Astrocyte (in vitro differentiated cells and primary cell): ENCODE measurements around the gene ADAT1. TPM values are rescaled to one million over a fixed set of nuclear protein-coding genes. Genes with fewer than 3 reads are reported as not detected.

Experiments used
- DNase-seq: peaks from one replicate; pipeline ENCODE4 v3.0.0-alpha.2; 2010; ENCODE audit warnings: low read depth
- FAIRE-seq: peaks from 2 replicates; lab custom pipeline; 2011; peaks lifted over from hg19 to GRCh38; lab: Jason Lieb, UNC
- H2AFZ ChIP-seq: 2 replicates; pipeline ENCODE4 v1.6.0; 2012; ENCODE audit warnings: low read depth, low read length, inconsistent platforms
- H3K27ac ChIP-seq: 2 replicates; pipeline ENCODE4 v1.5.1; 2011; ENCODE audit warnings: low read depth, low read length, inconsistent platforms
- H3K27me3 ChIP-seq: 2 replicates; pipeline ENCODE4 v1.6.0; 2011; ENCODE audit warnings: low read length, inconsistent platforms; ENCODE audit not compliant: insufficient read depth
- H3K36me3 ChIP-seq: 2 replicates; pipeline ENCODE4 v1.5.1; 2011; ENCODE audit warnings: low read length, inconsistent platforms; ENCODE audit not compliant: insufficient read depth
- H3K4me1 ChIP-seq: 2 replicates; pipeline ENCODE4 v1.5.1; 2011; ENCODE audit warnings: low read length, inconsistent platforms; ENCODE audit not compliant: insufficient read depth
- H3K4me2 ChIP-seq: 2 replicates; pipeline ENCODE4 v1.6.0; 2012; ENCODE audit warnings: low read length, inconsistent platforms
- H3K4me3 ChIP-seq: 2 replicates; pipeline ENCODE4 v1.5.1; 2011; ENCODE audit warnings: low read depth, mild to moderate bottlenecking, low read length, inconsistent platforms; ENCODE audit not compliant: insufficient read depth
- H3K79me2 ChIP-seq: 2 replicates; pipeline ENCODE4 v1.6.0; 2012; ENCODE audit warnings: mild to moderate bottlenecking, low read length, inconsistent platforms; ENCODE audit not compliant: insufficient read depth
- H3K9ac ChIP-seq: 2 replicates; pipeline ENCODE4 v1.6.0; 2012; ENCODE audit warnings: mild to moderate bottlenecking, low read length, inconsistent platforms
- H3K9me3 ChIP-seq: 2 replicates; pipeline ENCODE4 v1.5.1; 2012; ENCODE audit warnings: low read depth, mild to moderate bottlenecking, low read length, inconsistent platforms; ENCODE audit not compliant: insufficient read depth
- H4K20me1 ChIP-seq: 2 replicates; pipeline ENCODE4 v1.6.0; 2012; ENCODE audit warnings: low read length, inconsistent platforms; ENCODE audit not compliant: insufficient read depth
- H3K27ac Mint-ChIP-seq: one replicate; pipeline ENCODE4 v1.8.0; 2021; ENCODE audit warnings: mild to moderate bottlenecking, mixed read lengths; ENCODE audit not compliant: unreplicated experiment
- H3K27me3 Mint-ChIP-seq: one replicate; pipeline ENCODE4 v1.8.0; 2021; ENCODE audit warnings: low read depth, mixed read lengths; ENCODE audit not compliant: unreplicated experiment
- H3K36me3 Mint-ChIP-seq: one replicate; pipeline ENCODE4 v1.8.0; 2021; ENCODE audit warnings: low read depth, mixed read lengths; ENCODE audit not compliant: unreplicated experiment
- H3K4me1 Mint-ChIP-seq: one replicate; pipeline ENCODE4 v1.8.0; 2021; ENCODE audit warnings: low read depth, mixed read lengths; ENCODE audit not compliant: unreplicated experiment
- H3K4me3 Mint-ChIP-seq: one replicate; pipeline ENCODE4 v1.8.0; 2021; ENCODE audit warnings: mild to moderate bottlenecking, moderate library complexity, mixed read lengths; ENCODE audit not compliant: unreplicated experiment
- H3K9me3 Mint-ChIP-seq: one replicate; pipeline ENCODE4 v1.8.0; 2021; ENCODE audit warnings: mild to moderate bottlenecking, mixed read lengths; ENCODE audit not compliant: unreplicated experiment
- CTCF ChIP-seq: IDR thresholded peaks from 2 replicates; pipeline ENCODE4 v1.5.1; 2011; ENCODE audit warnings: low read depth, mild to moderate bottlenecking, inconsistent platforms, low read length, moderate library complexity; ENCODE audit not compliant: insufficient read depth
- EZH2 ChIP-seq: IDR thresholded peaks from 2 replicates; pipeline ENCODE4 v1.6.1; 2012; ENCODE audit warnings: mild to moderate bottlenecking, low read length, inconsistent platforms; ENCODE audit not compliant: insufficient read depth
- total RNA-seq: library from RNA; stranded (reverse); gene quantifications from 2 replicates; pipeline ENCODE4 v1.2.1, GENCODE V29; 2021

Gene ADAT1
- total RNA-seq, 1 donor from 2014 or later, result 37.9 TPM

GRCh38 chr16:75644240-75645012 lies 21.3 kb upstream of the ADAT1 start:
- no peaks in the 10 kb centered on the region for H3K27me3 Mint-ChIP-seq
- TF ChIP-seq EZH2 (no peak), CTCF (no peak)
- no peak overlapping the region for H3K27ac ChIP-seq
- no peaks in the 10 kb centered on the region for H3K27me3 ChIP-seq
- peaks cover 59% of the 10 kb centered on the region for H4K20me1 ChIP-seq
- H2AFZ ChIP-seq, result no peak overlapping the region
- FAIRE-seq (no peak), DNase-seq (no peak)
- H3K4me1 Mint-ChIP-seq, result peaks cover 5% of the 10 kb centered on the region
- H3K4me3 ChIP-seq, result no peak overlapping the region
- peaks cover 11% of the 10 kb centered on the region for H3K36me3 Mint-ChIP-seq
- peaks cover 8% of the 10 kb centered on the region for H3K4me1 ChIP-seq
- peaks cover 34% of the 10 kb centered on the region for H3K36me3 ChIP-seq
- no peak overlapping the region for H3K9ac ChIP-seq
- peak overlapping the region; percentile 9 for H3K4me3 Mint-ChIP-seq
- H3K4me2 ChIP-seq, result no peak overlapping the region
- no peaks in the 10 kb centered on the region for H3K9me3 ChIP-seq
- H3K79me2 ChIP-seq, result peaks cover 82% of the 10 kb centered on the region
- no peak overlapping the region for H3K27ac Mint-ChIP-seq
- H3K9me3 Mint-ChIP-seq, result no peaks in the 10 kb centered on the region

DNA sequence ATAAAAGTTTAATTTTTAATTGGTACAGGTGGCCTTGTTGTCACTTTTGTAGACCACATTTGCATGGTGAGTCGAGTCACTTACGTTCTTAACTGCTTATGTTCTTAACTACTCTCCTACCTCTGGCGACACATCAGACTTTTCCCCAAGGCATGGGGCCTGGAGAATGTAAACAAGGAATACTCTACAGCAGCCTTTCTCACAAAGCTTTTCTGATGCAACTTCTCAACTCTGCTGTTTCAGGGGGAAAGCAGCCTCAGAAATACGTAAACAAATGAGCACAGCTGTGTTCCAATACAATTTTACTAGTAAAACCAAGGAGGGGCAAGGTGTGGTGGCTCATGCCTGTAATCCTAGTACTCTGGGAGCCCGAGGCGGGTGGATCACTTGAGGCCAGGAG lies 17.5 kb upstream of the ADAT1 start:
- FAIRE-seq, result no peak
- Mint-ChIP-seq H3K9me3 (no peaks in the 10 kb centered on the region), H3K4me1 (no peaks in the 10 kb centered on the region), H3K27ac (no peak overlapping the region), H3K4me3 (no peak overlapping the region), H3K36me3 (peaks cover 22% of the 10 kb centered on the region), H3K27me3 (no peaks in the 10 kb centered on the region)
- Histone ChIP-seq H4K20me1 (peaks cover 65% of the 10 kb centered on the region), H3K4me2 (no peak overlapping the region), H3K27me3 (no peaks in the 10 kb centered on the region), H2AFZ (no peak overlapping the region), H3K27ac (no peak overlapping the region), H3K4me1 (no peaks in the 10 kb centered on the region), H3K4me3 (no peak overlapping the region), H3K9me3 (no peaks in the 10 kb centered on the region), H3K36me3 (peaks cover 50% of the 10 kb centered on the region), H3K79me2 (peaks cover 45% of the 10 kb centered on the region), H3K9ac (no peak overlapping the region)
- no peak for DNase-seq
- TF ChIP-seq EZH2 (no peak), CTCF (no peak)

DNA sequence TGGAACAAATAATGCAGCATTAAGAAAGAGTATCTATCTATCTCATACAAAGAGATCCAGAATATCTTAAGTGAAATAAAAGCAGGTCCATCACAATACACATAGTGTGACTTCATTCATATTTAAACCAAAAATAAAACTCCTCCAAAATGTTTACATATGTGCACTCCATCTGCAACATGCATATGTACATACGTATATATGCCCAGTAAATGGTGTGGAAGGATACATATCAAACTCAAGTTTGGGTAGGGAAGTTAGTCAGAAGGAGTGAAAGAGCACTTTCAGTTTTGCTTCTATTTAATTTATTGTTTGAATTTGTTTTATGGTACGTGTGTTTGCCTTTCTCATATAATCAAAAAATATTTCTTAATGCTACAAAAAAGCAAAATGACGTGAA lies 12.0 kb upstream of the ADAT1 start:
- no peak overlapping the region for H3K4me3 ChIP-seq
- no peaks in the 10 kb centered on the region for H3K4me1 ChIP-seq
- H3K27ac Mint-ChIP-seq, result no peak overlapping the region
- DNase-seq, result no peak
- H3K9me3 ChIP-seq, result no peaks in the 10 kb centered on the region
- H3K79me2 ChIP-seq, result no peaks in the 10 kb centered on the region
- no peak overlapping the region for H3K9ac ChIP-seq
- H4K20me1 ChIP-seq, result peaks cover 20% of the 10 kb centered on the region
- no peaks in the 10 kb centered on the region for H3K27me3 ChIP-seq
- no peak overlapping the region for H3K4me2 ChIP-seq
- no peaks in the 10 kb centered on the region for H3K9me3 Mint-ChIP-seq
- H3K36me3 ChIP-seq, result peaks cover 57% of the 10 kb centered on the region
- H3K36me3 Mint-ChIP-seq, result peaks cover 29% of the 10 kb centered on the region
- TF ChIP-seq CTCF, result no peak
- TF ChIP-seq EZH2, result no peak
- no peak for FAIRE-seq
- no peaks in the 10 kb centered on the region for H3K27me3 Mint-ChIP-seq
- H3K4me3 Mint-ChIP-seq, result no peak overlapping the region
- H2AFZ ChIP-seq, result no peak overlapping the region
- no peaks in the 10 kb centered on the region for H3K4me1 Mint-ChIP-seq
- H3K27ac ChIP-seq, result no peak overlapping the region
